GM18498 (cell line): Measurements from ENCODE around the gene ZNF688.
"Not testable (repeated sequence)": the region's sequence is repeated elsewhere in the genome, so short reads cannot be mapped to it uniquely, and the experiment has no call there.

Experiments used
- ATAC-seq: cut with Tn5 transposase; IDR thresholded peaks from one replicate; pipeline ENCODE4 v1.9.1; 2021; ENCODE audit warnings: mild to moderate bottlenecking, moderate library complexity; ENCODE audit not compliant: unreplicated experiment

ZNF688 gene

DNA sequence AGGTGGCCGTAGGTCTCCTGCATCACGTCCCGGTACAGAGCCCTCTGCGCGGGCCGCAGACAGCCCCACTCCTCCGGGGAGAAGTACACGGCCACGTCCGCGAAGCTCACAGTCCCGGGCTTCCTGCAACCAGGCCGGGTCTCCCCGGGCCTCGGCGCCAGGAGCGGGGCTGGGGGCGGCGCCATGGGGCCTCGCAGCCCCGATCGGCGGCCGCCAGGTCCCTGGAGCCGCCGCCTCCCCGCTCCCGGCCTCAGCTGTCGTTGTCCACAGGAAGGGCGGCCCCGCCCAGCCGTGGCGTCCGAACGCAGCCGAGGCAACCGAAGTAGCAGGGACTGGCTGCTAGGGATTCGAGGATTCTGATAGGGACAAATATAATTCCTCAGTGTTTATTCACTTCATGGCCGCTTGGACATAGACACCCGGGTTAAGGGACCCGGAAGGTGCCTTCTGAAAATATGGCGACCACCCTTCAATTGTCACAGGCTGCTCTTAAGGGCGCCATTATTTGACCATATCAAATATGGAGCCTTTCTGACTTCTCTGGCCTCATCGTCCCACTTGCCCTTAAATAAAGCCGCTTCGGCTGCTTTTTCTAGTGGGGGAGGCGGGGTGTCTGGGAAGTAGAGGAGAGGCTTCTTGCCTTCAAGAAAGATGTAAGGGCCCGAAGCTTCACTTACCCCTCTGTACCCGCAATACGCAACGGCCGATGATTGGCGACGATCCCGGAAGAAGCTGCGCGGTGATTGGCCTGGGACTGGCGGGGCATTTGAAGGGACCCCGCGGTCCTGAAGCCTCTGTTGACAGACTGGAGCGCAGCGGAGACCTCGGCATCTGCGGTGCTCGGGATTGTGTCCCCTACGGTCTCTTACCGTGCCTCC lies at the start of gene ZNF688:
TSS of gene ZNF688 (minus strand) at position 270 of the 878 bp plus-strand sequence. CDS start at position 185, 85 bp downstream.
- peak; percentile 75 for ATAC-seq

DNA sequence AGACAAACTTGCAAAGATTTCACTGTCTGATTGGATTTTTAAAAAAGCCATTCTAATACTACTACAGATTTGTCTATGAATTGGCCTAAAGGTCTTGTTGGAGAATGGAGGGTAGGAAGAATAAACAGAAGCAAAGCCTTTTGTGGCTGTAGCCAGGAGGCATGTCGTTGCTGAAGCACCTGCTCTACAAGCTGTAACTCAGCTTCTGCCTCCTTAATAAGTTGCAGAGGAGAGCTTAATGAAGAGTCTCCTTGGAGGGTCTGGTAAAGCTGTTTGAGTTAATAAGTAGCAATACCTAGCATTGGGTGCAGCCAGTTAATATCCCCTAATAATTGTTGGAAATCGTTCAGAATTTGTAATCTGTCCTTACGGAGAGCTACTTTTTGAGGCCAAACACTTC lies 48.7 kb upstream of the ZNF688 start:
- ATAC-seq = no peak

DNA sequence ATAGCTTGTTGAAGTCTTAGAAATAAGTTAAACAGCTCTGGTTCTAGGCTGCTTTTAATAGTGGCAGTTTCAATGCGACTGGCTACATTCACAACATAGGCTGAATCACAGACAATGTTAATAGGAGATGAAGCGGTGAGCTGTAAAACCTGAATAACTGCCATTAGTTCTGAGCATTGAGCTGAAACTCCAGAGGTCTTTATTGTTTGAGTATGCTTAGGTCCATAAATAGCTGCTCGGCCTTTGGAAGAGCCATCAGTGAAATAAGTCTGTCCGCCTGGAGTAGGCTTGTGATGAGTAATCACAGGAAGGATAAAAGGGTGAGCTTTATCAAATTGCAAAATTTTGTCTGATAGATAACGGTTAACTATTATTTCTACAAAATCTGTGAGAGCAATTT lies 48.1 kb upstream of the ZNF688 start:
- no peak for ATAC-seq

DNA sequence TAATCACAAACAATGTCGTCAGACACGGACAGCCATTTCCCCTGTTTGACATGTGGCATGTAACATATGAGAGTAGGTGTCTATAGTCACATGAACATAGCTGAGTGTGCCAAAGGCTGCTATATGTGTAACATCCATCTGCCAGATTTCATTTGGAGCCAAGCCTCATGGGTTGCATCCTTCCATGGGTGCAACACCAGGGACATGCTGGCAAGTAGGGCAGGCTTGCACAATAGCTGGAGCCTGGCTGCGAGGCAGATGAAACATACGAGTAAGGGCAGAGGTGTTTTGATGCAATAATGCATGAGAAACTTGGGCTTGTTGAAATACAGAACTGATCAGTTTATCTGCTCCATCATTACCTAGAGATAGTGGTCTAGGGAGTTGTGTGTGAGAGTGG lies 47.7 kb upstream of the ZNF688 start:
- ATAC-seq = no peak

DNA sequence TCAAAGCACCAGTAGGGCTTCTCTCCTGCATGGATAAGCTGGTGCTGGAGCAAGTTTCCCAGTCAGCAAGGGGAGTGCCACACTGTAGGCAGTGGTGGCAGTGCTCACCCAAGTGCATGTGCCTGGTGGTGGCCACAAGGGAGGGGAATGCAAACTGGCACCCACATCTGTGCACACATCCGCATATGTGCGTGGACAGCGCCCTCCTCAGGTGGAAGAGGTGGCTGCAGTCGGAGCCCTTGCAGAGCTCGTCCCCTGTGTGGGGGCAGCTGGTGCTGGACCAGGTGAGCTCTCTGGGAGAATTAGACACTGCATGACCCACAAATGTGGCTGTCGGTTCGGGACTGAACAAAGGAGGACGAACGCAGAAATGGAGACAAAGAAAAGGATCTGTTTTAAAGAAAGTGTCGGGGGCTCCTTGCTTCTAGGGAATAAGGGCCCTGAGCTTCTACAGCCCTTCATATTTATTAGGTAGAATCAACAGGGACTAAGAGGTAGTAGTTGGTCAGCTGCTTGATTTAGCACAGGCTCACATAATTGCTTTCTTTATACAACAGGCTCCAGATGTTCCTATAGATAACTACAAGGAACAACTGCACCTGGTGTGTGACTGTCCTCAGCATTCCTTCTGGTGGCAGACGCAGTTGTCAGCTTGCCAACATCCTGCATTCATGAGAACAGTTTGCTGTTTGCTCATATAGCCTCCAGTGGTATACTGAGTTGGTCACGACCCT lies 44.0 kb upstream of the ZNF688 start:
- ATAC-seq = no peak

DNA sequence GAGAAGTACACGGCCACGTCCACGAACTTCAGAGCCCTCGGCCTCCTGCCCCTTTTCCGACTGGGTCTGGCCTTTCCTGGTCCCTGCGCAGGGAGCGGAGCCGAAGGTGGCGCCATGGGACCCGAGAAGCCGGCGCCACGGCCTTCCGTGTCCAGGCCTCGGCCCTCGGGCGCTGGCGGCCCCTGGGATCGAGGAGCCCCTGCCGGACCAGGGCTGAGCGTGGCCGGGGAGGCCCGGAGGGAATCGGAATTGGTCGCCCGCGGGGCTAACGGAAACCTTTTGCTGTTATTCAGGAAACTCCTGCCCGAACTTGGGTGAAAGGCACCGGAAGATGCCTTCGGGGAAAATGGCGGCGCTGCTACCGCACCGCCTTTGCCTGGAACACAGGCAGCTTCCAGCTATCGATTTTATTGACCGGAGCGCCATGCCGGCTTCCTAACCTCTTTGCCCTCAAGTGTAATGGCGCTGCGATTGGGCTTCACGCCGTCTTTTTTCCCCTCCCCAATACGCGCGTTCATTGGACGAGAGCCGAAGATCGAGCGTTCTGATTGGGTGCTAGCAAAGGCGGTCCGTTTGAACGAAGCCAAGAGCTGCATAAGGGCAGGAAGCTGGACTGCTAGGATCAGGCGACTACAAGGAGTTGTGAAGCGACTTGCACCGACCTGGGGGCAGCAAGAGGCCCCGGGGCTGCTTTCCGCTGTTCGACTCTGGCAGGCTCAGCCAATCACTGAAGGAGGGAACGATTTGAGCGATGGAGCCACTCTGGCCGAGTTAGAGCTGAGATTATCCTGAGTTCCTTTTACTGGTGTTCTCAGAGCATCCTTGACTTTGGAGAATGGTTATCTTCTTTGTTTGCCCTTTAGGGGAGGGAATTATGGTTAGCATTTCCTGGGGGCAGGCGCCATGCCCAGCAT lies 38.7 kb upstream of the ZNF688 start, which contains the start of gene ZNF689:
TSS of gene ZNF689 (minus strand) at position 464 of the 914 bp plus-strand sequence. CDS start at position 116, 348 bp downstream.
- peak; percentile 88 for ATAC-seq

DNA sequence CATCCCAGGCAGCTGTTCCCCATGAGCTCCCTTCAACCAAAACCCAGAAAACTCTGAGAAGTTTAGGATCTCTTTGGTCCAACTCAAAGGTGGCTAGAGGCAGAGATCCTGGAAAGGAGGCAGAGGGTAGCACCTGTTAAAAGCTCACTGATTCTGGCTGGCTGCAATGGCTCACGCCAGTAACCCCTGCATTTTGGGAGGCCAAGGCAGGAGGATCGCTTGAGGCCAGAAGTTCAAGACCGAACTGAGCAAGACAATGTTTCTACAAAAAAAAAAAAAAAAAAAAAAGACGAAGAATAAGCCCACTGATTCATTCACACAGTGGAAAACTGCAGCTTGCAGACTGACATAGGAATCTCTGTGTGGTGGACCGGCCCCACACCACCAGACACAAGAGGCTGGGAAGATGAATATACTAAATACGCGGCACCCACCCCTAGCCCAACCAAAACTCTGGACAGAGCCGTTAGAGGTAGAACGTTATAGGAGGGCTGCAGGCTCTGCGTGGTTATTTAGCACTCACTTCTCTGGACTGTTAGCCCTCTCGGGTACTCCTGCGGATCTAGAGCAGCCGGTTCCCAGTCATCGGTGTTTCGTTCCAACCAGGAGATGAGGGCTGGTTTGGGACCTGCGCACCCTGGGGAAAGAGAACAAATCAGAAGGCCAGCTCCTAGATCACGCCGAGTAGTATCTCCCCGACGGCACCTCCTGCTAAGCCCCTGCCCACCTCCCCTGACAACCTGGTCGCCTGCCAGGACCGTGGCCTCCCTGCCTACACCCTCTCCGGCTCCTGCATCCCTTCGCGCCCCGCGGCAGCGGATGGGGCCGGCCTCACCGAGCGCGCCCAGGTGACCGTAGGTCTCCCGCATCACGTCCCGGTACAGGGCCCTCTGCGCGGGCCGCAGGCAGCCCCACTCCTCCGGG lies 37.8 kb upstream of the ZNF688 start:
- ATAC-seq = peak; percentile 37

DNA sequence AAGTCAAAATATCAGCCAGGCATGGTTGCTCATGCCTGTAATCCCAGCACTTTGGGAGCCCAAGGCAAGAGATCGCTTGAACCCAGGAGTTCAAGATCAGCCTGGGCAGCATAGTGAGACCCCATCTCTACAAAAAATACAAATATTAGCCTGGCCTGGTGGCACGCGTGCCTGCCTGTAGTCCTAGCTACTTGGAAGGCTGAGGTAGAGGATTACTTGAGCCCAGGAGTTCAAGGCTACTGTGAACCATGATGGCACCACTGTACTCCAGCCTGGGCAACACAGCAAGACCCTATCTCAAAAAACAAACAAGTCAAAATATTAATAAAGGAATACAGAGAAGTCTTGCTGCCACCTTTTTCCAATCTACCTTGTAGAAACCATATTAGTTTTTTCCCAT lies 34.5 kb upstream of the ZNF688 start:
- ATAC-seq = no peak

DNA sequence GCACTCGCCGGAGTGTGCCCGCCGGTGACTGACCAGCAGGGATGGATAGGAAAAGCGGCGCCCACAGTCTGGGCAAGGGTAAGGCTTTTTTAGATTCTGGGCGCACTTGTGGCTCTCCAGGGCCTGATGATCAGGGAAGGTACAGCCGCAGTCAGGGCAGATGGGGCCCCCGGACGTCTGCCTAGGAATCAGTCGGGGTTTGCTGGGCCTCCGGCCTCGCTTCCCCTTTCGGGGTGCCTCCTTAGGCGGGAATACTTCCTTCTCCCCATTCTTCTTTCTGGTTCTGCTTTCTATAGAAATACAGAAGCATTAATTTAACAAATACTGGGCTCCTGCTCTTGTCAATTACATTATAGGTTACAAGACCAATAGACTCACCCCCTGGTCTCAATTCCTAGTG lies 33.6 kb upstream of the ZNF688 start:
- no peak for ATAC-seq

DNA sequence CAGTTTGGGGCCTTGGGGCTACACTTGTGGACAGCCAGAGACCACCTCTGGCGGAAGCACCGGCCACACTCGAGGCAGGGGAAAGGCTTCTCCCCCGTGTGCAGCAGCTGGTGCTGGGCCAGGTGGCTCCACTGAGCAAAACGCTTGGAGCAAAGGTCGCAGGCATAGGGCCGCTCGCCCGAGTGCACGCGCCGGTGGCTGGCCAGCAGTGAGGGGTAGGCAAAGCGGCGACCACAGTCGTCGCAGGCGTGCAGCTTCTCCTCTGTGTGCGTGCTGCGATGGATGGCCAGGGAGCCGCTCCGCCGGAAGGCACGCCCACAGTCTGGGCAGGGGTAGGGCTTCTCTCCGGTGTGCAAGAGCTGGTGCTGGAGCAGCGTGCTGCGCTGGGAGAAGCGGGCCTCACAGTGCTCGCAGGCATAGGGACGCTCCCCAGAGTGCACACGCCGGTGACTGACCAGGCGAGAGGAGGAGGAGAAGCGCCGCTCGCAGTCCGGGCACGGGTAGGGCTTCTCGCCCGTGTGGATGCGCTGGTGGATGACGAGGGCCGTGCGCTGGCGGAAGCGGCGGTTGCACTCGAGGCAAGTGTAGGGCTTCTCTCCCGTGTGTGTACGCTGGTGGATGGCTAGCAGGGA lies 32.9 kb upstream of the ZNF688 start:
- ATAC-seq = no peak

DNA sequence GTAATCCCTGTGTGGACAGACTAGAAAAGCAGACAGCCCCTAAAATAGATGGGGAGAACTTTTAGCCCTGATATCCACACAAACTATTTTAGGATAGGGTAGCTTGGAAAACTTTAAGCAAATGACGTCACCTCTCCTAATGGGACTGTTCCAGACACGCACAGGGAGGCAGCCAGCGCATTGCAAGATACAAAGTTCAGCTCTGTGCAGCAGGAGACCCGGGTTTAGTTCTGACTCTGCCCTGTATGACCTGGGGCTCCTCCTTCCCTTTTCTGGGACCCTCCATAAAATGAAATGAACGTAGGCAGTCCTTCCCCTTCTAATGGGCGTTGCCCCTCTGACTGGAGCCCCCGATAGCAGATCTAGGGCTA lies 32.4 kb upstream of the ZNF688 start:
- no peak for ATAC-seq

DNA sequence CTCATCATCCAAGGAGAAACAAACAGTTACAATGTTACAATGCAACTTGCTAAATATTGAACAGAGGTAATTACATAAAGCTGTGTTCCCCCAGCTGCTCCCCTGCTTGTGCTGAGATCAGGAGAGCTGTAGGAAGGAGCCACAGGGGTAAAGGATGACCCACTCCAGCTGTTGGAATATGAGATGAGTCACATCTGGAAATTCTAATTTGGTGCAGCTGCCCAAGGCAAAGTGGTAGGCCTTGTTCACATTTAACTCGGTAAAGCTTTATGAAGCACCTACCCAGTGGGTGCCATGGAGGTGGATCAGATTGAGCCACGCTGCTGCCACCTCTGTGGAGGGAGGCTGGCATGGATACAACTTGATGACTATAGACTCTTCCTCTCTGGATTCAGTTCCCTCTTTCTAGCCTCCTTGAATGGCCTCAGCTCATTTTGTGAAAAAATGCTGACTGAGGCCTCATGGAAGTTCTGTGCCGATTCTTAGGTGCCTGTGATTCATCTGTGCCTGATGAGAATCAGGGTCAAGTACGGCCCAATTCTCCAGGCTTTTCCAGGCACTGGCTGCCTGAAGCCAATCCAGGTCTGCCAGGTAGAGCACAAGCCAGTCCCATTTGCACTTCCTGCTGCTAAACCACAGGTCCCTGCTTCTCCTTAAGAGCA lies 31.2 kb upstream of the ZNF688 start:
- no peak for ATAC-seq

DNA sequence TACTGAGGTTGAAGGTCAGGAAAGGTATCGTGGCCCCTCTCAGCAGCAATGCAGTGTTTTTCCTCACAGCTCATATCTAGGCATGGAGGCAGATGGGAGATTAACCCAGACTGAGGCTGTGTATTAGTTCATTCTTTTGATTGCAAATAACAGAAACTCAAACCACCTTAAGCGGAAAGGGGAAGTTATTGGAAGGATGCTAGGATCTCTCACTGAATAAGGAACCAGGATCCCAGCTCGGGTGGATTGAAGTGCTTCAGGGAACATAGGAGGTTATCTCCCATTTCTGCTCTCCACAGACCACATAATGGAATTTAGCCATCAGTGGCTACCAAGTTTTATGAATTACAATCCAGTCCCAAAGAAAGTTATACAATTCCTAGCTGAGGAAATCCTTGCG lies 30.5 kb upstream of the ZNF688 start:
- ATAC-seq = no peak

DNA sequence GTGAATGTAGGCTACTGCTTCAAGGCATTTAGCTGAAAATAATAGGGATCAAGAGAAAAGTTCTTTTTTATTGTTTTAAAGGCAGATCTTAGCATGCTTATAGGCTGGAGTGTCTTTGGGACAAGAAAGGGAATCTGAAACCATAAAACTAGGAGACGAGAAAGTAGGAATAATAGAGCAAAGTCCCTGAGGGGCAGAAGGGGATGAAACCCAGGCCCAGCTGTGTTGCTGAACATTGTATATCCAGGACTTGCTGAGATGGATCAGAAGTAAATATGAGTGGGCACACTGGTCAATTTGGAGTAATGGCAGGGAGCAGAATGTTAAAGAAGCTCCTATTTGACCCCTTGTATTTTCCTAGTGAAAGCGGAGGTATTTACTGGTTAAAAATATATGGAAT lies 29.4 kb upstream of the ZNF688 start:
- no peak for ATAC-seq

DNA sequence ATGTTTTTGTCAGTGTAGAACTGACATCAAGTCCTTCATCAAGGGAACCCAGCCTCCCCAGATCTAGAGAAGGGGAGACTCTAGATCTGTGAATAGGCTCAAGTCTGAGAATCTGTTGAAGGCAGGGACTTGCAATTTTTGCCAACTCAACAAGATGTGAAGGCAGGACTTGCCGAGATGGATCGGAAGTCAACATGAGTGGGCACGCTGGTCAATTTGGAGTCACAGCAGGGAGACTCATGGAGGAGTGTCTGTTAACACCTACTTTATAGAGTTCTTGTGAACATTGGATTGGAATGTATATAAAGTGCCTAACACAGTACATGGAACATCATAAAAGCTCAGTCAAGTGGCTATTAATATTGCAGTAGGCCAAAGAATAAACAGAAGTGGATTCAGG lies 28.7 kb upstream of the ZNF688 start:
- no peak for ATAC-seq

DNA sequence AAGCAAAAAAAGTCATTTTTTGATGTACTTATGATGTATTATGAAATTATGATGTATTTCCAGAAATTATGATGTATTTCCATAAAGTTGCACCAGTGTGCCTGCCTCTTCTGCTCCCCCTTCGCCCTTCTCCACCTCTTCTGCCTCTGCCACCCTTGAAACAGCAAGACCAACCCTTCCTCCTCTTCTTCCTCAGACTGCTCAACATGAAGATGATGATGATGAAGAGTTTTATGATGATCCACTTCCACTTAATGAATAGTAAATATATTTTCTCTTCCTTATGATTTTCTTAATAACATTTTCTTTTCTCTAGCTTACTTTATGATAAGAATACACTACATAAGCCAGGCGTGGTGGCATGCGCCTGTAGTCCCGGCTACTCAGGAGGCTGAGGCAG lies 21.4 kb upstream of the ZNF688 start:
- no peak for ATAC-seq

DNA sequence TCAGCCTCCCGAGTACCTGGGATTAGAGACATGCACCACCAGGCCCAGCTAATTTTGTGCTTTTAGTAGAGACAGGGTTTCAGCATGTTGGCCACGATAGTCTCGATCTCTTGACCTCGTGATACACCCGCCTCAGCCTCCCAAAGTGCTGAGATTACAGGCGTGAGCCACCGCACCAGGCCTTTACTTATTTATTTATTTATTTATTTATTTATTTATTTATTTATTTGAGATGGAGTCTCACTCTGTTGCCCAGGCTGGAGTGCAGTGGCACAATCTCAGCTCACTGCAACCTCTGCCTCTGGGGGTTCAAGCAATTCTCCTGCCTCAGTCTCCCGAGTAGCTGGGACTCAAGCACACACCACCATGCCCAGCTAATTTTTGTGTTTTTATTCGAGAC lies 19.4 kb upstream of the ZNF688 start:
- not testable (repeated sequence) for ATAC-seq

DNA sequence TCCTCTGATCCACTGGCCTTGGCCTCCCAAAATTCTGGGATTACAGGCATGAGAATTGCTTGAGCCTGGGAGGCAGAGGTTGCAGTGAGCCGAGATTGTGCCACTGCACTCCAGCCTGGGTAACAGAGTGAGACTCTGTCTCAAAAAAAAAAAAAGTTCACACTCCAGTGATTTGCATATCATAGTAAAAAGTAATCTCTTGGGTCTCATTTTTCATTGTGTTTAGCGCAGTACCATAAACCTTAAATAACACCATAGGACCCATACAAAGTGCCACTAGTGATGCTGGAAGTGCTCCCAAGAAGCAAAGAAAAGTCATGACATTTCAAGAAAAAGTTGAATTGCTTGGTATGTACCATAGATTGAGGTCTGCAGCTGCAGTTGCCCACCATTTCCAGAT lies 18.1 kb upstream of the ZNF688 start:
- ATAC-seq = not testable (repeated sequence)

DNA sequence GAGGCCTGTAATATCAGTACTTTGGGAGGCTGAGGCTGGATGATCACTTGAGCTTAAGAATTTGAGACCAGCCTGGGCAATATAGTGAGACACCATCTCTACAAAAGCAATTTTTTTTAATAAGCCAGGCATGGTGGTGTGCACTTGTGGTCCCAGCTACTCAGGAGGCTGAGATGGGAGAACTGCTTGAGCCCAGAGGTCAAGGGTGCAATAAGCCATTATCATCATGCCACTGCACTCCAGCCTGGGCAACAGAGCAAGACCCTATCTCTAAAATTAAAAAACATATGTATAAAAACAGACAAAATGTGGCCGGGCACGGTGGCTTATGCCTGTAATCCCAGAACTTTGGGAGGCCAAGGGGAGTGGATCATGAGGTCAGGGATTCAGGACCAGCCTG lies 17.1 kb upstream of the ZNF688 start:
- no peak for ATAC-seq
